ENCODE results near the gene PAPSS2.

- TF ChIP-seq EZH2 (IDR thresholded peaks at IDR 0.05; ENCODE audit: low read depth, unreplicated experiment) (no peak), CTCF (conservative IDR thresholded peaks at IDR 0.05; ENCODE audit: low read depth in 2 of 2) (no peak), POLR2AphosphoS5 (IDR thresholded peaks at IDR 0.05; ENCODE audit: low read depth) (no peak), NANOG (IDR thresholded peaks at IDR 0.05; ENCODE audit: borderline replicate concordance) (no peak), REST (IDR thresholded peaks at IDR 0.05; ENCODE audit: unreplicated experiment) (no peak)
Observed at GRCh38 chr10:87759551-87759950, 99.9 kb downstream of the PAPSS2 start.

All from GM23338 (cell line).